ENCODE results near the gene CD55. TPM values are rescaled to one million over a fixed set of nuclear protein-coding genes. Genes with fewer than 3 reads are reported as not detected.

CD55 gene
- total RNA-seq, 1 donor from 2014 or later, result 60.4 TPM

DNA sequence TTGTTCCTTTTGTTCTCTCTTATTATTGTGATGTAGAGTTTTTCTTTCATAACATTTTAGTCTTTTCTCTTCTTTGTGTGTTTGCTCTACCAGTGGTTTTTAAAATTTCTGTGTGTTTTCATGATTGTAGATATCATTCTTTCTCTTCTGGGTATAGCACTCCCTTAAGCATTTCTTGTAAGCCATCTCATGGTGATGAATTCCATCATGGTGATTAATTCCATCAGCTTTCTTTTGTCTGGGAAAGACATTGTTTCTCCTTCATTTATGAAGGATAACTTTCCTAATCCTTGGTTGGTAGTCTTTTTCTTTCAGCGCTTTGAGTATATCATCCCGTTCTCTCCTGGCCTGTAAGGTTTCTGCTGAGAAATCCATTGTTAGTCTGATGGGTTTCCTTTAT is 22.7 kb downstream of the CD55 start:
- Histone ChIP-seq H3K9me3 (replicated peaks) (peaks cover 12% of the 10 kb centered on the region), H3K27me3 (ENCODE audit: low read depth) (no peaks in the 10 kb centered on the region), H3K27ac (replicated peaks) (no peak overlapping the region), H3K36me3 (peaks cover 54% of the 10 kb centered on the region), H3K4me1 (peaks cover 18% of the 10 kb centered on the region), H3K4me3 (no peak overlapping the region)
- TF ChIP-seq CTCF (IDR thresholded peaks at IDR 0.05; ENCODE audit: borderline replicate concordance), result no peak
- DNase-seq, result no peak
- intact Hi-C loops (cut with micrococcal nuclease), result loop anchor here (10.0 kb wide), 1 partner anchor 89 kb away; no protein-coding TSS in a partner anchor

GRCh38 chr1:207345644-207346477 is 24.4 kb downstream of the CD55 start:
- intact Hi-C loops (cut with micrococcal nuclease), result loop anchor here (10.0 kb wide), 1 partner anchor 91 kb away; no protein-coding TSS in a partner anchor
- no peaks in the 10 kb centered on the region for H3K27me3 ChIP-seq (ENCODE audit: low read depth)
- TF ChIP-seq CTCF (IDR thresholded peaks at IDR 0.05; ENCODE audit: borderline replicate concordance), result no peak
- peak overlapping the region; percentile 56 for H3K27ac ChIP-seq (replicated peaks)
- peaks cover 51% of the 10 kb centered on the region for H3K36me3 ChIP-seq
- DNase-seq, result no peak
- H3K4me1 ChIP-seq, result peaks cover 18% of the 10 kb centered on the region
- no peak overlapping the region for H3K4me3 ChIP-seq
- peaks cover 26% of the 10 kb centered on the region for H3K9me3 ChIP-seq (replicated peaks)

GRCh38 chr1:207346513-207346912 is 25.0 kb downstream of the CD55 start:
- TF ChIP-seq CTCF (IDR thresholded peaks at IDR 0.05; ENCODE audit: borderline replicate concordance), result no peak
- DNase-seq, result peak; percentile 19
- peak overlapping the region; percentile 56 for H3K27ac ChIP-seq (replicated peaks)

GRCh38 chr1:207349979-207350378 is 28.5 kb downstream of the CD55 start:
- H3K27ac ChIP-seq (replicated peaks), result no peak overlapping the region
- no peak for TF ChIP-seq CTCF (IDR thresholded peaks at IDR 0.05; ENCODE audit: borderline replicate concordance)
- H3K36me3 ChIP-seq, result peaks cover 40% of the 10 kb centered on the region
- H3K9me3 ChIP-seq (replicated peaks), result peaks cover 26% of the 10 kb centered on the region
- DNase-seq, result no peak
- peaks cover 20% of the 10 kb centered on the region for H3K4me1 ChIP-seq
- no peak overlapping the region for H3K4me3 ChIP-seq
- intact Hi-C loops (cut with micrococcal nuclease), result loop anchor here (10.0 kb wide), 1 partner anchor 95 kb away; no protein-coding TSS in a partner anchor
- H3K27me3 ChIP-seq (ENCODE audit: low read depth), result no peaks in the 10 kb centered on the region

More at GRCh38 chr1:207346513-207346912, 25.0 kb downstream of the CD55 start:
- intact Hi-C loops (cut with micrococcal nuclease), result loop anchor here (10.0 kb wide), 1 partner anchor 92 kb away; no protein-coding TSS in a partner anchor
- H3K36me3 ChIP-seq, result peaks cover 45% of the 10 kb centered on the region
- H3K27me3 ChIP-seq (ENCODE audit: low read depth), result no peaks in the 10 kb centered on the region
- H3K9me3 ChIP-seq (replicated peaks), result peaks cover 26% of the 10 kb centered on the region
- H3K4me1 ChIP-seq, result peaks cover 18% of the 10 kb centered on the region
- no peak overlapping the region for H3K4me3 ChIP-seq

- Histone ChIP-seq H3K9me3 (replicated peaks) (peaks cover 26% of the 10 kb centered on the region), H3K27ac (replicated peaks) (no peak overlapping the region), H3K36me3 (peaks cover 33% of the 10 kb centered on the region), H3K4me3 (no peak overlapping the region), H3K4me1 (peaks cover 6% of the 10 kb centered on the region), H3K27me3 (ENCODE audit: low read depth) (no peaks in the 10 kb centered on the region)
- intact Hi-C loops (cut with micrococcal nuclease), result no loop called here
- no peak for TF ChIP-seq CTCF (IDR thresholded peaks at IDR 0.05; ENCODE audit: borderline replicate concordance)
- no peak for DNase-seq
Measured at GRCh38 chr1:207352554-207352953, 31.1 kb downstream of the CD55 start.
